A204.1 (cell line): ENCODE measurements around the gene SLC22A1.
"Not testable (repeated sequence)": the region's sequence is repeated elsewhere in the genome, so short reads cannot be mapped to it uniquely, and the experiment has no call there.

ENCODE experiments used
- FAIRE-seq: peaks from 2 replicates; lab custom pipeline; 2012; peaks lifted over from hg19 to GRCh38; lab: Jason Lieb, UNC

SLC22A1 gene

DNA sequence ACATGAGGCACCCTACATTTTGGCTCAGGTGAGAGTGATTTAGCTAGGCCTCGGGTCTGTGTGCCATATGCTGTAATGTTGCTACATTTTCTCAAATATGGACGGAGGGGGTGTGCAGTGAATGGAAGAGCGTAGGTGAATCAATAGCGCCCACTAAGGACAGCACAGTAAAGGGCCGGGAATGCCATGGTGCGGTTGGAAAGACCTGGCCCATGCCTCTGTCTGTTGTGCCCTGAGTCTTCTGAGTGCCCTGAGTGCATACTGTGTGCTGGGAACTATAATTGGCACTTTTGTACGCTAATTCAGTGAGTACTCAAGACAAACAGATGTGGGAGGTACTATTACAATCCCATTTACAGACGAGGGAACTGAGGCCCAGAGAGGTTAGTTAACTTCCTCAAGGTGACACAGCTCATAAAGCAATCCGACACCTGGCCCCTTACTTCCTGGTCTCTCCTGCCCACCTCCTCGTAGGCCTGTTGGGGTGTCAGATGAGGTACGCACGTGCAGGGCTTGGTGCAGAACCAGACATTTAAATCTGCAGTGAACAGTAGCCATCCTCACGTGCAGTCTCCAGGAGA lies 17.3 kb downstream of the SLC22A1 start:
- no peak for FAIRE-seq

DNA sequence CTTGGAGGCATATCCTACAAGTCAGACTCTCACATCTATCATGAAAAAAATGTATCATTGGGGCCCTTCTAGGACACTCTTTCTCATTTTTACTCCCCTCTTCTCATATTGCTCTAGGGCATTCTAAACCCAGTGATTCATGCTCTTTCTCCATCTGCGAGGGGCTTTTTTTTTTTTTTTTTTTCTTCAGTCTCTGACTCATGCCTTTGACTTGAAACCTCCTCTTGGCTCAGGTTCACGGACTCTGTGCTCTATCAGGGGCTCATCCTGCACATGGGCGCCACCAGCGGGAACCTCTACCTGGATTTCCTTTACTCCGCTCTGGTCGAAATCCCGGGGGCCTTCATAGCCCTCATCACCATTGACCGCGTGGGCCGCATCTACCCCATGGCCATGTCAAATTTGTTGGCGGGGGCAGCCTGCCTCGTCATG lies 17.8 kb downstream of the SLC22A1 start:
- FAIRE-seq, result no peak

- FAIRE-seq, result not testable (repeated sequence)
These were observed 18.9 kb downstream of the SLC22A1 start for GRCh38 chr6:160140493-160140892.

GRCh38 chr6:160141001-160141726 lies 19.5 kb downstream of the SLC22A1 start:
- FAIRE-seq, result no peak

DNA sequence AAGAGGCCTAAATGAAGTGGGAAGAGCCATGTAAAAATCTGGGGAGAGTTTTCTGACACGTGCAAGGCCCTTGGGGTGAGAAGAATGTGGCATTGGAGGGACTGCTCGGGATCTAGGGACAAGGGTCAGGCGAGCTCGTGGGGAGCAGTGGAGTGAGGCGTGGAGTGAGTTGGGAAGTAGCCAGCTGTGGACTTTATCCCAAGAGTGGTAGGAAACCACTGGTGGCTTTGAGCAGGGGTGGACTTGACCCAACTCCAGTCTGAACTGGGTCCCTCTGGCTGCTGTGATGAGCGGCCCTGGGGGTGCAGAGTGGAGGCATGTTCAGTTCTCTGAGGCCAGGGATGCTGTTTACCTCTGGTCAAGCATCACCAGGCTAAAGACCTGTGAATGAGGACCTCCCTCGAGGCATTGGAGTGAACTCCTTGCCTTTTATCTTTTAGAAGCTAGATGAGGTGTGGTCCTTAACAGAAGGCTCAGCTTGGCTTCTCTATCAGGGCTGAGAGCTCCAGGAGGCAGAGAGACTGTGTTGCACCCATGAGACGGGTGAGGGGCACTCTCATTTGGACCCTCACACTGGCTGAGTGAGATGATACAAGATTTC lies 20.6 kb downstream of the SLC22A1 start:
- no peak for FAIRE-seq

DNA sequence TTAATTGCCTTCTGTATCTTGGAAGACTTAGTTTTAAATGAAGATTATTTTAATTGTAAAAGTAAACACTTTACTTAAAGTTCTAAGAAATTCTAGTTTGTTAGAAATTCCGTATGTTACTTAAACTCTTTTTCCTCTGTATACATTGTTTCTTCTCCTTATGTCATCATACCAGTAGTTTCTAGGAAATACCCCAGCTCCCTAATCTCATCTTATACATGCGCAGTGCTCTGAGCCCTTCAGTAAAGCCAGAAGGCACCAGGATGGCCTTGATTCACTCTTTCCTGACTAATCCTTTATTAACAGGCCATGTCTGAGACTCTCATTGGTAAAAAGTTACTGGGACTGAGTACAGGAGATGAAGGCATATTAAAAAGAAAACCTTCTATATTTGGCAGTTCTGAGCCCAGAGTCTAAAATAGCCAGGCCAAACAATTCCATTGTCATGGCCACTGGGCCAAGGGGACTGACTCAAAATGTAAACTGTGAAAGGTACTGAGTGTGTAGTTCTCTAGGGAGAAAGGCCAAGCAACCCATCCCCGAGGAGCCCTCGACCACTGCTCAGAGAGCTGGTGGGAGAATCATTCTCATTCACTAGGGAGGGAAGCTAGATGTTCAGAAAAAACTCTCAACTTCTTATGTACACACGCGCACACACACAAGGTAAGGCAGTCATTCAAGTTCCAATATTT lies 25.0 kb downstream of the SLC22A1 start:
- FAIRE-seq, result no peak

DNA sequence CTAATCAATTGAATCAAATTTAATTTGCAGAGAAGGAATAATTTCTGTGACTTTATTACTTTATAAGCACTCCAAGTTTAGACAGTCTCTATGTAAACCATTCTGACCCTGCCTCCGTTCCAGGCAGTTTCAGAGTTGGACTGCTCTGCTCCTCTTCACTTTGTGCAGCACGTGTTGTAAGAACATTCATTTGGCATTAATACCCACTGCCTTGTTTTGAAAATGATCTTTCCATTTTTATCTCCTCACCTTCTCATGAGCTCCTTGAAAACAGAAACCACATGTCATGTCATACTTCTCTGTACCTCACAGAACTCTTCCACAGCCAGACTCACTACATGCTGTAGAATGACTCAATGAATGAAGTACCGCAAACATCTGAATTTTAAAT lies 25.5 kb downstream of the SLC22A1 start:
- FAIRE-seq, result no peak

- no peak for FAIRE-seq
These were observed 32.9 kb downstream of the SLC22A1 start for GRCh38 chr6:160154471-160154870.

DNA sequence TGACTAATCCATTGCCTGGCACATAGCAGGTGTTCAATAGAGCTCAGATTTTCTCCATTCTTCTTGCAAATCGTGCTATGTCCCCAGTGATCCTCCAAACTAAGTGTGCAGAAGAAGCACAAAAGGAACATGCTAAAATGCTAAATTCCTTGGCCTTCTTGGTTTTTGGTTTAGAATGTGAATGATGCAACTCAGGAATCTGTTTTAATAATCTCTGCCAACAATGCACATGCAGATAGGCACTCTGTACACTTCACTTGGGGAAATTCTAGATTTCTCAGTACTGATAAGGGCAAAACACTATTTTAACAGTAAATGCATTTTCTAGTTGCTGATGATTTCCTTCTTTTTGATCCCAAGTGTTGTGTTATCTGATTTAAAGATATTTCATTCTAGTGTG lies 35.2 kb downstream of the SLC22A1 start:
- FAIRE-seq, result no peak

DNA sequence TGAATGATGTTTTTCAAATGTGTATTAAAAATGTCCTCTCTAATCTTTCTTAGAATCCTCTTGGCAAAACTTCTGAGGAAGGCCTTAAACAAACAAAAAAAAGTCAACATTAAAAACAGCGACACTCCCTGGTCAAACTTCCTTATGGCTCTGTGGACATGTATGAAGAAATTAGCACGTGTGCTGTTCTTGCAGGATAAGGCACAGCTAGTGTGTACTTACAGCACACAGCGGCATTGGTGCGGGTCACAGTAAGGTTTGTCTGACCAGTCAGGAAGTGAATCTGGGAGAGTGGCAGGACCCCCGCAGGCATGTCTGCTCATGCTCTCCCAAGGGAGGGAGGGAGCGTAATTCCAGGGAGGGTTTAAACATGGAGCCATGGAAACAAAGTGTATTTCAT lies 38.8 kb downstream of the SLC22A1 start:
- FAIRE-seq, result no peak

- FAIRE-seq, result no peak
These were observed 39.5 kb downstream of the SLC22A1 start for GRCh38 chr6:160160929-160161646.

DNA sequence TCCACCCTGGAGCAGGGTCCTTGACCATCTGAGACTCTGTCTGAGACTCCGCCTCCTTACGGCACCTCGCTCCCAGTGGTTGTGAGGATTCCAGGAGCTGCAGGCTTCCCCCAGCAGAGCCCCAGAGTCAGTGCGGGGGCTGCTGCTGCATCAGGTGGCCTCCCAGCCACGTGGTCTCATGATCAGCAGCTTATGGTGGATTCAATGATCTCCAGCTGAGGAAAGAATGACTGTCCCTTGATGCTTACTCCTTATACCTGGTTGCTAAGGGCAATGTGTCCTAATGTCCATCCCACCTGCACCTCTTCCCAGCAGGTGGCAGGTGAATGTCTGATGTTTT lies 40.0 kb downstream of the SLC22A1 start:
- no peak for FAIRE-seq

- no peak for FAIRE-seq
These were observed 40.5 kb downstream of the SLC22A1 start for GRCh38 chr6:160162030-160162566.

DNA sequence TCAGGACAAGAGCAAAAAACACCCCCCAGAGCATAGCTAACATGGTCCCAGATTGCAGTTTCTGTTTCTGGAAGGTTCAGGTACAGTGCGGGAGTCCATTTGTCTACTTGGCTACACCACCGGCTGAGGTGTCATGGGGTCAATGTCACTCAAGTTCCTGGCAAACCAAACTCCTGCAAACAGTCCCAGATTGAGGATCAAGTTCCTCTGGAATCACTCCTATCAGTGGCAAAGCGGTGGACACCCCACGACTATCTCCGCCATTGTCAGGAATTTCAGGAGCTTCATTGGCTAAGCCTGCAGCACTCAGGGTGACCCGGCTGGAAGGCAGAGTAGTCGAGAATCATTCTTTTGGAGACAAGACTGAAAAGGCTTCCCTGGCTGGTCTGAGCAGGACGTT lies 41.8 kb downstream of the SLC22A1 start:
- FAIRE-seq, result no peak

DNA sequence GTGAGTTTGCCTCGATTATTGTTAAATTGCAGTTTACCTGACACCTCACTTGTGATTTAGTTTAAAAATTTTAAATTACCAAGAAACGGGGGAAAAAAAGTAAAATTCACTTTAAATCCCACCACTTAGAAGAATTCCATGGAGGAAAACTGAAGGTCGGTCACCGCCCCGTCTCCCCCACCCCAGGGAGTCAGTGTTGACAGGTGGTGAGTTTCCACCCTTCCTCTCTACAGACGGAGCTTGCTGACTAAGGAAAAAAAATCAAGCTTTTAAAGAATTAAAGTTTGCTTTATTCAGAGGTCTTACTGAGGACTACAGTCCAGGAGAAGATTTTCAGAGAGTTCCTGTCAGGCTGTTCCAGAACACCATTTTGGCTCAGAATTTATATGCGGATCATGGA lies 42.3 kb downstream of the SLC22A1 start:
- no peak for FAIRE-seq

- FAIRE-seq, result not testable (repeated sequence)
These were observed 44.3 kb downstream of the SLC22A1 start for GRCh38 chr6:160165928-160166327.

DNA sequence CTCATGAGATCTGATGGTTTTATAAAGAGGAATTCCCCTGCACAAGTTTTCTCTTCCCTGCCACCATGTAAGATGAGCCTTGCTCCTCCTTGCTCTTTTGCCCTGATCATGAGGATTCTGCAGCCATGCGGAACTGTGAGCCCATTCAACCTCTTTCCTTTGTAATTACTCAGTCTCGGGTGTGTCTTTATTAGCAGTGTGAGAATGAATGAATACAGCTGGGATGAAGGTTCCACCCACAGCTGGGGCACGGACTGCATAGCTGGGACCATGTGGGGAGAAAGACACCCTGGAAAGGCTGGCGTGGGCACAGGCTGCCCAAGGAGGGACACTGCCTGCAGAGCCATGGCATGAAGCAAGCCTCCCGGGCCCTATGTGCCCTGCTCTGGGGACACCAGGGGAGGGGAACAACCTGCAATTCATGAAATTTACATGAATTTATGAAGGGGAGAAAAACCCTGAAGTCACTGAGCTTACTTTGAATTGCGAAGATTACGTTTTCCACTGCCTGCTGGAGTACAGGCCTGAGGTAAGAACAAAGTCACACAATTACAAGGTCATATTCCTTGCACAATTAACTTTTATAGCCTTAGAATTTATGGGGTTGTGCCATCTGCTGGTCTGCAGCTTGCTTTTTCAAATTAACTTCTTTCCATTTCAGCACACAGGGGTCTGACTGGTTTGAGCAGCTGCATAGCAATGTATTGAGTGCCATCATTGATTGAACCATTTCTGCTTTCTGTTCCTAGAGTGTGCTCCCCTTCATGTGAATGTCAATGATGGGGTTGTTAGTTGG lies 46.2 kb downstream of the SLC22A1 start:
- FAIRE-seq, result no peak

- FAIRE-seq, result no peak
These were observed 48.5 kb downstream of the SLC22A1 start for GRCh38 chr6:160170018-160170680.

- no peak for FAIRE-seq
These were observed 51.1 kb downstream of the SLC22A1 start for GRCh38 chr6:160172704-160173103.

- no peak for FAIRE-seq
These were observed 52.4 kb downstream of the SLC22A1 start for GRCh38 chr6:160173806-160174527.
